K562 (cell line): Measurements from ENCODE around the gene DUSP19. TPM values are rescaled to one million over a fixed set of nuclear protein-coding genes. Genes with fewer than 3 reads are reported as not detected.

ENCODE experiments used
- ETV6 ChIP-seq, 3 experiments: fragments of 150-350 bp in 1 of 3; sonication (generic) in 1 of 3; formaldehyde crosslinking in 1 of 3; IDR thresholded peaks; 2 replicates each; pipeline versions ENCODE4 v1.6.1 to v1.8.0; 2014 to 2022; ENCODE audit warnings: borderline replicate concordance in 2 of 3, low read depth in 2 of 3, antibody characterized with exemption in 1 of 3, low read length in 1 of 3, mild to moderate bottlenecking in 1 of 3, missing genetic modification reagents in 1 of 3
- IFI16 ChIP-seq: fragments of 250-450 bp; sonication (Bioruptor Pico); IDR thresholded peaks from 2 replicates; pipeline ENCODE4 v2.1.2; 2022; ENCODE audit warnings: mild to moderate bottlenecking, inconsistent platforms
- OTX1 ChIP-seq: fragments of 450-650 bp; formaldehyde crosslinking; IDR thresholded peaks from 2 replicates; pipeline ENCODE4 v1.4.0; 2022; ENCODE audit warnings: mild to moderate bottlenecking
- PCBP1 ChIP-seq: fragments of 200-400 bp; formaldehyde crosslinking; IDR thresholded peaks from 2 replicates; pipeline ENCODE4 v1.6.1; 2018; ENCODE audit warnings: mild to moderate bottlenecking, low read depth, low read length; ENCODE audit not compliant: poor library complexity, severe bottlenecking
- PRMT5 ChIP-seq: sonication (generic); formaldehyde crosslinking; IDR thresholded peaks from 2 replicates; pipeline ENCODE4 v1.5.0; 2020; ENCODE audit warnings: missing genetic modification reagents
- RREB1 ChIP-seq: fragments of 250-450 bp; sonication (Bioruptor Pico); IDR thresholded peaks from 2 replicates; pipeline ENCODE4 v1.4.0; 2020
- SFPQ ChIP-seq: fragments of 200-400 bp; formaldehyde crosslinking; IDR thresholded peaks from 2 replicates; pipeline ENCODE4 v1.6.1; 2017; ENCODE audit warnings: mild to moderate bottlenecking, low read depth, low read length, moderate library complexity
- THAP12 ChIP-seq: fragments of 250-450 bp; sonication (Bioruptor Pico); IDR thresholded peaks from 2 replicates; pipeline ENCODE4 v1.9.0; 2021; ENCODE audit warnings: mild to moderate bottlenecking, inconsistent platforms
- ZNF121 ChIP-seq: sonication (generic); formaldehyde crosslinking; conservative IDR thresholded peaks from 2 replicates; pipeline ENCODE4 v1.8.0; 2022; ENCODE audit warnings: missing genetic modification reagents
- ZNF436 ChIP-seq: fragments of 250-450, 450-650 bp; sonication (Bioruptor Pico); formaldehyde crosslinking; IDR thresholded peaks from 2 replicates; pipeline ENCODE4 v1.7.0; 2020; ENCODE audit warnings: mild to moderate bottlenecking
- polyA plus RNA-seq, 8 experiments: library from polyadenylated mRNA; depleted of rRNA in 4 of 8; stranded (reverse) in 5 of 8; unstranded in 3 of 8; fragments of >200 nt; fragmentation: Nextera tagmentation in 2 of 8; fragmentation: Illumina TruSeq in 1 of 8; extraction: Ambion mirVana in 2 of 8; extraction: Trizol in 1 of 8; gene quantifications; 2 replicates each; pipeline versions ENCODE4 v1.2.1 to v1.2.3, GENCODE V29; 2011 to 2014; ENCODE audit warnings: inconsistent platforms in 1 of 8, missing spikeins in 1 of 8
- total RNA-seq, 7 experiments: library from RNA; depleted of rRNA in 6 of 7; stranded (reverse); fragments of >200 nt in 6 of 7; fragmentation: Illumina TruSeq in 2 of 7; extraction: Trizol in 2 of 7; gene quantifications; 2 replicates each; pipeline versions ENCODE4 v1.2.1 to v1.2.3, GENCODE V29; 2011 to 2021; ENCODE audit warnings: low replicate concordance in 1 of 7
- TF ChIP-seq, protein P1 (sequence below), 2 experiments: fragments of 450-650 bp in 1 of 2; sonication (generic) in 1 of 2; formaldehyde crosslinking in 1 of 2; IDR thresholded peaks in 1 of 2; conservative IDR thresholded peaks in 1 of 2; 2 replicates each; pipeline versions ENCODE4 v1.6.1 to v1.8.1; 2016 to 2023; ENCODE audit warnings: mild to moderate bottlenecking in 2 of 2, moderate library complexity in 2 of 2, inconsistent platforms in 1 of 2, missing genetic modification reagents in 1 of 2
- TF ChIP-seq, protein P2 (sequence below): fragments of 450-650 bp; formaldehyde crosslinking; conservative IDR thresholded peaks from 2 replicates; pipeline ENCODE4 v1.4.0; 2022; ENCODE audit warnings: mild to moderate bottlenecking, missing genetic modification characterization

DUSP19 gene
- total and polyA plus RNA-seq, 9 of the 15 experiments (the other 6 are each of a cell fraction or from before 2014, with no cell fraction given) = 1.6 to 6.3 (median 3.1) TPM

GRCh38 chr2:183037553-183038340 is 40.8 kb upstream of the DUSP19 start (continued):
- TF ChIP-seq SFPQ (no peak), ZNF121 (CRISPR knock-in tag) (no peak), PRMT5 (CRISPR knock-in tag) (no peak), ZNF436 (CRISPR knock-in tag) (no peak), RREB1 (no peak), THAP12 (peak; percentile 46; the same call in 1 of the 2 replicates), IFI16 (CRISPR knock-in tag) (no peak), OTX1 (CRISPR knock-in tag) (no peak), PCBP1 (peak; percentile 41), ETV6 (IDR thresholded peaks at IDR 0.05; ENCODE audit: borderline replicate concordance in 1 of 2, low read depth in 2 of 2, low read length in 1 of 2) (no peak), ETV6 (CRISPR knock-in tag; IDR thresholded peaks at IDR 0.05; ENCODE audit: borderline replicate concordance) (0 out of 2 replicates have a peak, but pooled peaks have one; percentile 60)
- TF ChIP-seq, protein P1, sequence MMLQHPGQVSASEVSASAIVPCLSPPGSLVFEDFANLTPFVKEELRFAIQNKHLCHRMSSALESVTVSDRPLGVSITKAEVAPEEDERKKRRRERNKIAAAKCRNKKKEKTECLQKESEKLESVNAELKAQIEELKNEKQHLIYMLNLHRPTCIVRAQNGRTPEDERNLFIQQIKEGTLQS (IDR thresholded peaks at IDR 0.05) = no peak
- TF ChIP-seq, protein P1 (CRISPR knock-in tag; conservative IDR thresholded peaks at IDR 0.05) = no peak
- TF ChIP-seq, protein P2, sequence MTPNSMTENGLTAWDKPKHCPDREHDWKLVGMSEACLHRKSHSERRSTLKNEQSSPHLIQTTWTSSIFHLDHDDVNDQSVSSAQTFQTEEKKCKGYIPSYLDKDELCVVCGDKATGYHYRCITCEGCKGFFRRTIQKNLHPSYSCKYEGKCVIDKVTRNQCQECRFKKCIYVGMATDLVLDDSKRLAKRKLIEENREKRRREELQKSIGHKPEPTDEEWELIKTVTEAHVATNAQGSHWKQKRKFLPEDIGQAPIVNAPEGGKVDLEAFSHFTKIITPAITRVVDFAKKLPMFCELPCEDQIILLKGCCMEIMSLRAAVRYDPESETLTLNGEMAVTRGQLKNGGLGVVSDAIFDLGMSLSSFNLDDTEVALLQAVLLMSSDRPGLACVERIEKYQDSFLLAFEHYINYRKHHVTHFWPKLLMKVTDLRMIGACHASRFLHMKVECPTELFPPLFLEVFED (CRISPR knock-in tag) = no peak
